HG03575 (cell line): ENCODE data around the gene FILIP1L.
"Not testable (repeated sequence)": the region's sequence is repeated elsewhere in the genome, so short reads cannot be mapped to it uniquely, and the experiment has no call there.

ENCODE experiments used
- ATAC-seq: cut with Tn5 transposase; IDR thresholded peaks from one replicate; pipeline ENCODE4 v1.9.1; 2021; ENCODE audit not compliant: unreplicated experiment, insufficient number of reproducible peaks, low FRiP score; ENCODE audit errors: extremely low read depth

The FILIP1L gene

DNA sequence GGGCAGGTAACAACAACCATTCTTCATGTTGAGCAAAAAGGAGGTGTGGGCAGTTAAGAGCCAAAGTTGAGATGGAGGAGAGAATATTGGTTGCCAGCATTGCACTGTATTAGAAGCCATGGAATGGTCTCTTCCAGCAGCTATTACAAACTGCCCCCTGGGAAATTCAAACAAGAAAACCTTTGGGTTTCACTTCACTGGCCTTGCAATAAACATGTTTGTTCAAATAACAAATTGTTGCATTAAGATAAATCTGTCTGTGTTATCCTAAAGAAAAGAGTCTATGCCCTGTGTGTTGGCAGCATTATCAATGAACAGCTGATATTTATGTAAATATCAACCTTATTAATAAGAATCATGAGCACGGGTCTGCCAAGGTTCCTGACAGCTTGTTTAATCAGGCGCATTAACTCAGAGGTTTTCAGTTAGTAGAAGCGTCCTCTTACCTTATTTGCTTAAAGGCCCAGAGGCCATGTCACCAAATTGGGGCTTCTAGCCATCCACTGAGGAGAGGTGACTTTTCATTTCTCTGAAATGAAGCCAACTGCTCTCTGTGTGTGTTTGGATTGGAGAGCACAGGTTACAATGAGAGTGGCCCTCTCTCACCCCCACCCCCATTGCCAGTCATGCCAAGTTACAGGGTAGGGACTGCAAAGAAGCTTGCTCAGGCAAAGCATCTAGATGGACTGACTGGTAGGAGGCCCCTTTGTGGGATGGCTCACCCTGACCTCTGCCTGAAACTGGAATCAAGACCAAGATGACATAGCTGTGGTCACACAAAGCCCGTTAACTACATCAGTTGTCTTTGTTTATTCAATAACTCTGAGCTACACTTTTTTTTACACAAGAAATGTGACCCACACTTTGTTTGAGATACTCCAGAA, 10.5 kb downstream of the FILIP1L start:
- ATAC-seq, result peak; percentile 46

GRCh38 chr3:100102757-100103156, 11.5 kb downstream of the FILIP1L start:
- no peak for ATAC-seq

DNA sequence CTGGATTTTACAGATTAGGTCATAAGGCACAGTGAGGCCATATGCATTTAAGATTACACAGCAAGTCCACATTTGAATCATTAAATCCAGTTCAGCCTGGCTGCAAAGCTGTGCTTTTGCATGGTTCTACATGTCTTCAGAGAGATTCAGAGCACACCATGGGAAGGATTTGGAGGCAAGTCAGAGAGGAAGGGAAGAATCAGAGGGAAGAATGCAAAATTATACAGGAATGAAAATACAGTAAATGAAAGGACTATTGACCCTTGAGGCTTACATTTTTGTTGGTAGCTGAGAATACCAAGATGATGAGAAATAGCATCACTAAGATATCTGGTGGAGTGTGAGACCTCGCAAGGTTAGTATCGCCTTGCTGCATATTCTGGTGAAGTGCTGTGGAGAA, 13.9 kb downstream of the FILIP1L start:
- ATAC-seq, result no peak

- no peak for ATAC-seq
Measured at GRCh38 chr3:100099621-100100020, 14.7 kb downstream of the FILIP1L start.

- no peak for ATAC-seq
Measured at GRCh38 chr3:100098784-100099070, 15.6 kb downstream of the FILIP1L start.

DNA sequence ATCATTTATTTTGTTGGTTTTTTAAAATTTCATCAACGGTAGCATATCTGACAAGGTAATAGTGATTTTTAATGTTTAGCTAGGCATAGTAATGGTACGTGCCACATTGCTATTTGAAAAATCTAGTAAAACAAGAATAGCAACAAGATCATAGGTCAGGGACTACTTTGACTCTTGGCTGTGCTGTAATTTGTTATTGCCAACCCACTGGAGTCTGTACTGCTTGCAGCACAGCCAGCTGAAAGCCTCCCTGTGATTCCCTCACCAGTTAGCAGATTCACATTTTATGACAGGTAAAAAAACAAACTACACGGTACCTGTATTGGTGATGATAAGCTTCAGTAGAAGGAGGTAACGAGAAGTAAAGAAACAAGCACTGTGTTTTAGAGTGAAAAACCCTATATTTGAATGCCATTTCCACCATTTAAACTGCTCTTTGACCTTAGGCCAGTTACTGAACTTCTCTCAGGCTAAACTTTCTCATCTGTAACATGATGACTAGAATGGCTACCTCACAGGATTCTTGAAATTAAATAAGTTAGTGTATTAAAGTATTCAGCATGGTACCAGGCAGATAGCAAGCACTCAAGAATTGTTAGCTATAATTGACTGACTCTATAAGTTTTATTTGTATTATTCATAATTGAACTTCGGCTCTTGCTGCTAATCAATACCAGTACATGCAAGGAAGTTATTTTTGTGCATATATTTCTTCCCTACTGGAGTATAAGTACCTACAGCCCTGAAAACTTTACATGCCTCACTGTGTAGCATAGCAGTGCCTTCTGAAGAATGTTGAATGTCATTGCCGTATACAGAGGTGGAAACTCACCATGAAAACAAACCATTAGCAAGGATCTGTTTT, 16.1 kb downstream of the FILIP1L start:
- no peak for ATAC-seq

GRCh38 chr3:100096866-100097265, 17.4 kb downstream of the FILIP1L start:
- ATAC-seq, result no peak

- not testable (repeated sequence) for ATAC-seq
Measured at GRCh38 chr3:100096286-100096685, 18.0 kb downstream of the FILIP1L start.

DNA sequence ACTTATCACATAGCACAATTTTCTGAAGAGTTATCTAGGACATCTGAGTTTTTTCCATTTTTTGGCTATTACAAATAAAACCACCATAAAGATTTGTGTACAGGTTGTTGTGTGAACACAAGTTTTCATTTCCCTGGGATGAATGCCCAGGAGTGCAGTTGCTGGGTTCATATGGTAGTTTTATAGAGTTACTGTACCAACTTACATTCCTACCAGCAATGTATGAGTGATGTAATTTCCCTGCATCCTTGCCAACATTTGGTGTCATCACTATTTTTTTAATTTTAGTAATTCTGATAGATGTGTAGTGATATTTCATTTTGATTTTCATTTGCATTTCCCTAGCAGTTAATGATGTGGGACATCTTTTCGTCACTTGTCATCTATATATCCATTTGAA, 20.5 kb downstream of the FILIP1L start:
- ATAC-seq, result no peak

DNA sequence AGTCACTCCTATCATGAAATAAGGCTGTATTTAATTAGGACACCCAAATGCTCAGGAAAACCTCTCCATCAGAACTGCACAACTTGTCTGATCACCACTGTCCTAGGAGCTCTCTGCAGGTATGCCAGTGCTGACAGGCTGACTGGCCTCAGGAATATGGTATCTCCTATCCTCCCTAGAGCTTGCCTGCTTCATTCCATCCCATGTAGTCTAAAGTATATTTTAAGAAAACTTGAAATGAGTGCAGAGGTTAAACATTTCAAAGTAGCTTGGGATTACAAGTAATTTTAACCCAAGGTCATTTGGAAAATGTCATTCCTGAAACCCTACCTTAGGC, 23.7 kb downstream of the FILIP1L start:
- no peak for ATAC-seq

DNA sequence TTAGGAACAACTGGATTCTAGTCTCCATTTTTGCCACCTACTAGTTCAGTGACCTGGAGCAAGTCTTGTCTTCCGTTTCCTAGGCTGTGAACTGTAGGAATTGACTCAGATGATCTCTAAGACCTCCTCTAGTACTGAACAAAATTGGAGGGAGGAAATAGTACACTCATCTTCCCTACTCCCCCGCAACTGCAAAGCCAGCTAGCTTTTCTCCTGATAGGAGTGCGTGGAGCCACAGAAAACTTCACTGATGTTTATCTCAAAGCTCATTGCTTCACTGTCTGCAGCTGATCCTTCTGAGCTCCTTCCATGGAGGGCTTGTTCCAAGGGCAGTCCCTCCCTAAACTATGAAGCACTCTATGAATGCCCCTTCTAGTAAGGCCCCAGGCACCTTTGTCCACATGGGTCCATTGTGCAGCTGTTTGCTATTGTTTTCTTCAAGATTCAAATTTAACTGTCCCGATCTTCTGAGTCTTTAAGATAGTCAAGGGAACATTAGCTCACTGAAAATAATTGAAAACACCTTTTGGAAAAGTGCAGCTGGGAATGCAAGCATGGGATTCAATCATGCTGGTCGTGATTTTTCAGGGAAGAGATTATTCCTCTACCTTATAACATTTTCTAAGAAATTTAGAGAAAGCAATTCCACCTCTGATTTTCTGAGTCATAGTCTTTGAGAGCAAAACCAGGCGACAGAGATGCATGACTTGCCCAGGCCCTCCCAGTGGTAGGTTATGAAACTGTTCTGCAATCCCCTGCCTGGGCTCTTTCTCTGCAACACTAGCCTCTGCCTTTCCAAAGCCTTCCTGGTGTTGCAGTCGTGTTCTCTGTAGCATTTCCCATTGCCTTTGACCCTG, 24.3 kb downstream of the FILIP1L start:
- ATAC-seq, result peak; percentile 40

GRCh38 chr3:100088735-100089368, 25.4 kb downstream of the FILIP1L start:
- no peak for ATAC-seq

GRCh38 chr3:100087198-100087597, 27.1 kb downstream of the FILIP1L start:
- peak; percentile 89 for ATAC-seq

DNA sequence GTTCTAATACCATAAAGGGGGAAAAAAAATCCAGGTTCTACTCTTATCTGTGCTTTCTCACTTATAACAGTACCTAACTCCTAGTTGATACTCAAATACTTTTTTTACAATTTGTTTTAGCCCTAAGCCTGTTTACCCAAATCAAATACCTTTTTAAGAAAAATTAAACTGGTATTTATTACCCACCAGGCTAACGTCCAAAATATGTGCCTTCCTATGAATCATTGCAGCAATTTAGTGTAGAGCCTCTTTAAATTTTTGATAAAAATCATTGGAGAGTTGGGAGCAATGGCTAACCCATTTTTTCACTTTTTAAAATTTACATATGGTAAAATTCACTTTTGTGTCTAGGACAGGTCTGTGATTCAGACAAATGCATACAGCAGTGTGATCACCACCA, 27.9 kb downstream of the FILIP1L start:
- ATAC-seq, result no peak

DNA sequence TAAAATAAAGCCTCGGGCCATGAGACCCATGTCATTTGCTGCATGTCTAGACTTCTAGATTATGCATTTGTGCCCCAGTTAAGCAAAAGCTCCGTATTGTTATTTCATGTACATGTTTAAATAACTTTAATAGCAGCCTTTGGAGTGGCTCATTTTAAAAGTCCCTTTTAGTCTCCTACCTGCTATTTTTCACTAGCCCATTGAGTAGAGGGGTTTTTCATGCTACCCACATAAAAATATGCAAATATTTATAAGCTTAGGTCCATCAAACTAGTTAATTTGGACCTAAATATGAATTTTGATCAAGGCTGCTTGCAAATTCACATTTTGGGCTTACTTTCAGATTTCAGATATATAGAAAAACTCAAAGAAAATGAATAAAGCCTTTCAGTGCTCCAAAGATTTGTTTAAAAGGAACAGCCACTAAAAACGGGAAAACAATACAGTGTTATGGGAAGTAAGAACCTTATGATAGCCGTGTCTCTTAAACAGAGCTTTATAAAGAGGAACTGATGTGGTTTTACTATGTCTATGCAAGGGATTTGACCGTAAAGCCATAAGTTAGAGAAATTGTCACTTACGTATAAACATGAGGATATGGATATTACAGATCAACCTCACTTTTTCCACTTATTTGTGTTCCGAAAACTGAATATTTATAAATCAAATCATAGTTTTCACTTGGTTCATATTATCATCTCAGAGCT, 30.0 kb downstream of the FILIP1L start:
- ATAC-seq, result no peak

GRCh38 chr3:100083209-100083608, 31.1 kb downstream of the FILIP1L start:
- no peak for ATAC-seq

GRCh38 chr3:100082714-100083113, 31.6 kb downstream of the FILIP1L start:
- no peak for ATAC-seq

GRCh38 chr3:100081986-100082692, 32.2 kb downstream of the FILIP1L start:
- no peak for ATAC-seq
